ENCODE data around the gene FUT6. TPM values are rescaled to one million over a fixed set of nuclear protein-coding genes. Genes with fewer than 3 reads are reported as not detected.

Gene FUT6
- total RNA-seq, 2 donors from 2014 or later, result not detected

- H3K27me3 Mint-ChIP-seq (ENCODE audit: insufficient read depth), result peaks cover 16% of the 10 kb centered on the region
Observed at GRCh38 chr19:5838353-5839064, 993 bp downstream of the FUT6 start.

GRCh38 chr19:5837761-5838352, 1.6 kb downstream of the FUT6 start:
- no peaks in the 10 kb centered on the region for H3K36me3 Mint-ChIP-seq (ENCODE audit: low read depth)
- H3K4me1 ChIP-seq (ENCODE audit: control insufficient read depth, insufficient read depth, low read length), result no peaks in the 10 kb centered on the region
- no peak overlapping the region for H3K27ac Mint-ChIP-seq
- H3K27me3 ChIP-seq (ENCODE audit: control insufficient read depth, insufficient read depth, low read length, poor library complexity, severe bottlenecking), result no peaks in the 10 kb centered on the region
- H3K4me3 ChIP-seq (ENCODE audit: low read length), result no peak overlapping the region
- H3K4me1 Mint-ChIP-seq, result no peaks in the 10 kb centered on the region
- no peak for DNase-seq
- H3K27ac ChIP-seq (ENCODE audit: low read depth, low read length), result no peak overlapping the region
- no peak overlapping the region for H3K4me3 Mint-ChIP-seq
- H3K27me3 Mint-ChIP-seq (ENCODE audit: insufficient read depth), result peaks cover 15% of the 10 kb centered on the region
- no peaks in the 10 kb centered on the region for H3K9me3 ChIP-seq (ENCODE audit: control insufficient read depth, low read length)
- no peak overlapping the region for H3K9ac ChIP-seq (ENCODE audit: extremely low read depth, low read length, poor library complexity, severe bottlenecking)
- no peak for TF ChIP-seq CTCF (conservative IDR thresholded peaks at IDR 0.05)
- WGBS, 2 experiments (ENCODE audit: insufficient coverage in 1 of 2, insufficient read length in 1 of 2), result 94 to 98% methylated on average over 10 to 14 of the region's 15 CpGs
- H3K36me3 ChIP-seq (ENCODE audit: control insufficient read depth, insufficient read depth, low read length), result no peaks in the 10 kb centered on the region
- H3K9me3 Mint-ChIP-seq, result no peaks in the 10 kb centered on the region

More at GRCh38 chr19:5838353-5839064, 993 bp downstream of the FUT6 start:
- H3K27me3 ChIP-seq (ENCODE audit: control insufficient read depth, insufficient read depth, low read length, poor library complexity, severe bottlenecking), result no peaks in the 10 kb centered on the region
- H3K27ac Mint-ChIP-seq, result no peak overlapping the region
- H3K9me3 ChIP-seq (ENCODE audit: control insufficient read depth, low read length), result no peaks in the 10 kb centered on the region
- 94 to 98% methylated on average over 9 to 20 of the region's 20 CpGs for WGBS, 2 experiments (ENCODE audit: insufficient coverage in 1 of 2, insufficient read length in 1 of 2)
- no peak overlapping the region for H3K4me3 Mint-ChIP-seq
- H3K4me1 ChIP-seq (ENCODE audit: control insufficient read depth, insufficient read depth, low read length), result no peaks in the 10 kb centered on the region
- H3K27ac ChIP-seq (ENCODE audit: low read depth, low read length), result no peak overlapping the region
- H3K4me3 ChIP-seq (ENCODE audit: low read length), result no peak overlapping the region
- no peaks in the 10 kb centered on the region for H3K4me1 Mint-ChIP-seq
- DNase-seq, result no peak
- no peak overlapping the region for H3K9ac ChIP-seq (ENCODE audit: extremely low read depth, low read length, poor library complexity, severe bottlenecking)
- H3K36me3 Mint-ChIP-seq (ENCODE audit: low read depth), result no peaks in the 10 kb centered on the region
- H3K9me3 Mint-ChIP-seq, result no peaks in the 10 kb centered on the region
- no peak for TF ChIP-seq CTCF (conservative IDR thresholded peaks at IDR 0.05)
- H3K36me3 ChIP-seq (ENCODE audit: control insufficient read depth, insufficient read depth, low read length), result no peaks in the 10 kb centered on the region

- H3K9me3 ChIP-seq (ENCODE audit: control insufficient read depth, low read length), result no peaks in the 10 kb centered on the region
- DNase-seq, result no peak
- no peak overlapping the region for H3K9ac ChIP-seq (ENCODE audit: extremely low read depth, low read length, poor library complexity, severe bottlenecking)
- H3K27me3 ChIP-seq (ENCODE audit: control insufficient read depth, insufficient read depth, low read length, poor library complexity, severe bottlenecking), result no peaks in the 10 kb centered on the region
- WGBS, 2 experiments (ENCODE audit: insufficient coverage in 1 of 2, insufficient read length in 1 of 2), result 90 to 94% methylated on average over 6 of the region's 6 CpGs
- Mint-ChIP-seq H3K4me1 (no peaks in the 10 kb centered on the region), H3K27me3 (ENCODE audit: insufficient read depth) (peaks cover 20% of the 10 kb centered on the region), H3K4me3 (no peak overlapping the region), H3K9me3 (no peaks in the 10 kb centered on the region), H3K27ac (no peak overlapping the region), H3K36me3 (ENCODE audit: low read depth) (no peaks in the 10 kb centered on the region)
- H3K36me3 ChIP-seq (ENCODE audit: control insufficient read depth, insufficient read depth, low read length), result no peaks in the 10 kb centered on the region
- no peak overlapping the region for H3K4me3 ChIP-seq (ENCODE audit: low read length)
- H3K27ac ChIP-seq (ENCODE audit: low read depth, low read length), result no peak overlapping the region
- H3K4me1 ChIP-seq (ENCODE audit: control insufficient read depth, insufficient read depth, low read length), result no peaks in the 10 kb centered on the region
- no peak for TF ChIP-seq CTCF (conservative IDR thresholded peaks at IDR 0.05)
Observed at GRCh38 chr19:5832527-5833216, 6.8 kb downstream of the FUT6 start.
